Mucosa of descending colon (tissue), 3 donors: Measurements from ENCODE around the gene H2BK1. TPM values are rescaled to one million over a fixed set of nuclear protein-coding genes. Genes with fewer than 3 reads are reported as not detected.

Experiments
- ATAC-seq: fragments of 200-7000 bp; cut with Tn5 transposase; one replicate; pipeline ENCODE4 v1.9.1; 2020; ENCODE audit warnings: mild to moderate bottlenecking, moderate library complexity
- DNase-seq, 3 donors: peaks; one replicate each; pipeline ENCODE4 v3.0.0-alpha.2; 2020
- H3K36me3 ChIP-seq: fragments of 200-600 bp; one replicate; pipeline ENCODE4 v1.8.0; 2021; ENCODE audit warnings: low read depth, mild to moderate bottlenecking
- H3K4me1 ChIP-seq: fragments of 200-600 bp; one replicate; pipeline ENCODE4 v1.8.0; 2021; ENCODE audit warnings: low read depth, mild to moderate bottlenecking
- H3K4me3 ChIP-seq: fragments of 200-600 bp; one replicate; pipeline ENCODE4 v1.8.0; 2021; ENCODE audit warnings: mild to moderate bottlenecking
- H3K9me3 ChIP-seq: fragments of 200-600 bp; one replicate; pipeline ENCODE4 v1.8.0; 2021; ENCODE audit warnings: mild to moderate bottlenecking
- CTCF ChIP-seq: fragments of 200-600 bp; IDR thresholded peaks from one replicate; pipeline ENCODE4 v1.8.0; 2022; ENCODE audit warnings: antibody characterized with exemption, mild to moderate bottlenecking
- intact Hi-C, 2 donors: fragments of 100-400 bp; cut with DNase I in 1 of 2; cut with micrococcal nuclease in 1 of 2; formaldehyde crosslinking; loops; one replicate each; pipeline versions ENCODE4 v1.11.0 to v1.11.1; 2022; cut with DNase I, micrococcal nuclease
- total RNA-seq, 3 donors: library from RNA; stranded (reverse); fragmentation: NEBNext Ultra II Directional in 2 of 3; extraction: Animal tissue kit (Norgen Biotek cat#: 25700) in 2 of 3; gene quantifications; one replicate each; pipeline versions ENCODE4 v1.2.1 to v1.2.4, GENCODE V29; 2021 to 2023
- donor health status: DM: no; HTN: no; CAD: no; lungs with moderate emphysema.
- donor health status: DM: no; HTN: no; CAD: no.
- donor health status: DM: no; HTN: yes; CAD: no.

The H2BK1 gene
- total RNA-seq, 3 donors from 2014 or later, result not detected

GRCh38 chr7:151236406-151236805 is 26.1 kb upstream of the H2BK1 start:
- DNase-seq (no peak), ATAC-seq (no peak)
- intact Hi-C loops, result no loop called here
- no peak for TF ChIP-seq CTCF
- H3K4me1 ChIP-seq, result peaks cover 17% of the 10 kb centered on the region
- H3K36me3 ChIP-seq, result no peaks in the 10 kb centered on the region
- no peak overlapping the region for H3K4me3 ChIP-seq
- no peaks in the 10 kb centered on the region for H3K9me3 ChIP-seq

- no peaks in the 10 kb centered on the region for H3K9me3 ChIP-seq
- peaks cover 17% of the 10 kb centered on the region for H3K4me1 ChIP-seq
- DNase-seq (no peak), ATAC-seq (no peak)
- intact Hi-C loops, result no loop called here
- no peaks in the 10 kb centered on the region for H3K36me3 ChIP-seq
- no peak for TF ChIP-seq CTCF
- H3K4me3 ChIP-seq, result no peak overlapping the region
Measured at GRCh38 chr7:151235091-151235787, 25.0 kb upstream of the H2BK1 start.

GRCh38 chr7:151233804-151234203 is 23.5 kb upstream of the H2BK1 start:
- Histone ChIP-seq H3K36me3 (no peaks in the 10 kb centered on the region), H3K4me1 (peaks cover 20% of the 10 kb centered on the region), H3K9me3 (no peaks in the 10 kb centered on the region), H3K4me3 (no peak overlapping the region)
- DNase-seq (no peak), ATAC-seq (no peak)
- no peak for TF ChIP-seq CTCF
- intact Hi-C loops, result no loop called here

GRCh38 chr7:151232917-151233701 is 22.8 kb upstream of the H2BK1 start:
- Histone ChIP-seq H3K4me3 (peak overlapping the region; percentile 90), H3K4me1 (peaks cover 27% of the 10 kb centered on the region), H3K9me3 (no peaks in the 10 kb centered on the region), H3K36me3 (no peaks in the 10 kb centered on the region)
- intact Hi-C loops, result no loop called here
- DNase-seq (peak in 1 of 3 donors; percentile 65), ATAC-seq (peak; percentile 50)
- TF ChIP-seq CTCF, result no peak

GRCh38 chr7:151232091-151232916 is 22.0 kb upstream of the H2BK1 start, which contains the start of gene CHPF2:
CHPF2 (plus strand) TSS chr7:151232483; CDS start chr7:151234012, 1,529 bp downstream.
- no peaks in the 10 kb centered on the region for H3K9me3 ChIP-seq

More at GRCh38 chr7:151232091-151232916, 22.0 kb upstream of the H2BK1 start, which contains the start of gene CHPF2:
- Histone ChIP-seq H3K4me3 (peak within 1 kb of the TSS; percentile 90), H3K36me3 (no peaks in the 10 kb centered on the region), H3K4me1 (peaks cover 32% of the 10 kb centered on the region)
- ATAC-seq, result peak; percentile 92
- intact Hi-C loops, result no loop called here
- no peak for TF ChIP-seq CTCF
- DNase-seq, result peak; percentile 93 to 97 (median 95)
